ENCODE results near the gene ORM1.

Gene ORM1

GRCh38 chr9:114366334-114367128 is 43.6 kb downstream of the ORM1 start:
- no peak for DNase-seq (ENCODE audit: low spot score)

- no peak for DNase-seq (ENCODE audit: low spot score)
Measured at GRCh38 chr9:114367366-114367765, 44.5 kb downstream of the ORM1 start.

- no peak for DNase-seq (ENCODE audit: low spot score)
Measured at GRCh38 chr9:114367772-114368569, 45.1 kb downstream of the ORM1 start.

GRCh38 chr9:114369216-114370130 is 46.6 kb downstream of the ORM1 start:
- DNase-seq (ENCODE audit: low spot score): no peak

- no peak for DNase-seq (ENCODE audit: low spot score)
Measured at GRCh38 chr9:114370251-114370967, 47.5 kb downstream of the ORM1 start.

- DNase-seq (ENCODE audit: low spot score): no peak
Measured at GRCh38 chr9:114370968-114371320, 48.0 kb downstream of the ORM1 start.

- no peak for DNase-seq (ENCODE audit: low spot score)
Measured at GRCh38 chr9:114371343-114371944, 48.5 kb downstream of the ORM1 start.

- no peak for DNase-seq (ENCODE audit: low spot score)
Measured at GRCh38 chr9:114371973-114372917, 49.3 kb downstream of the ORM1 start.

- DNase-seq (ENCODE audit: low spot score): no peak
Measured at GRCh38 chr9:114372921-114373448, 50.1 kb downstream of the ORM1 start.

- no peak for DNase-seq (ENCODE audit: low spot score)
Measured at GRCh38 chr9:114373960-114374730, 51.2 kb downstream of the ORM1 start.

- DNase-seq (ENCODE audit: low spot score): no peak
Measured at GRCh38 chr9:114374936-114375335, 52.0 kb downstream of the ORM1 start.

GRCh38 chr9:114375386-114376175 is 52.7 kb downstream of the ORM1 start:
- DNase-seq (ENCODE audit: low spot score): no peak

Measured in ecto neural progenitor cell (in vitro differentiated cells).